Ishikawa (cell line): ENCODE results near the gene NOL4L.

Experiments
- CEBPB ChIP-seq: IDR thresholded peaks from 2 replicates; pipeline ENCODE4 v1.6.1; 2012
- CREB1 ChIP-seq: IDR thresholded peaks from 2 replicates; pipeline ENCODE4 v1.6.1; 2012; ENCODE audit warnings: low read depth
- EGR1 ChIP-seq: IDR thresholded peaks from 2 replicates; pipeline ENCODE4 v1.6.1; 2012
- EP300 ChIP-seq: IDR thresholded peaks from 2 replicates; pipeline ENCODE4 v1.6.1; 2012; ENCODE audit warnings: borderline replicate concordance
- RAD21 ChIP-seq: IDR thresholded peaks from 2 replicates; pipeline ENCODE4 v1.6.1; 2012; ENCODE audit warnings: low read depth
- REST ChIP-seq: IDR thresholded peaks from 2 replicates; pipeline ENCODE4 v1.6.1; 2012; ENCODE audit warnings: low read depth, mild to moderate bottlenecking
- TAF1 ChIP-seq: IDR thresholded peaks from 2 replicates; pipeline ENCODE4 v1.6.1; 2012; ENCODE audit warnings: low read depth, mild to moderate bottlenecking
- YY1 ChIP-seq: IDR thresholded peaks from 2 replicates; pipeline ENCODE4 v1.6.1; 2012; ENCODE audit warnings: low read depth
- ZBTB7A ChIP-seq: IDR thresholded peaks from 2 replicates; pipeline ENCODE4 v1.6.1; 2012; ENCODE audit warnings: low read depth
- TF ChIP-seq, protein P1 (sequence below): IDR thresholded peaks from 2 replicates; pipeline ENCODE4 v1.6.1; 2012
- TF ChIP-seq, protein P2 (sequence below): IDR thresholded peaks from 2 replicates; pipeline ENCODE4 v1.6.1; 2012

GRCh38 chr20:32569380-32570305 is 15.5 kb downstream of the NOL4L start:
- no peak for TF ChIP-seq EGR1
- TF ChIP-seq TAF1, result no peak
- TF ChIP-seq CEBPB, result no peak
- no peak for TF ChIP-seq YY1
- no peak for TF ChIP-seq ZBTB7A
- TF ChIP-seq REST, result no peak
- TF ChIP-seq CREB1, result no peak
- TF ChIP-seq, protein P1, sequence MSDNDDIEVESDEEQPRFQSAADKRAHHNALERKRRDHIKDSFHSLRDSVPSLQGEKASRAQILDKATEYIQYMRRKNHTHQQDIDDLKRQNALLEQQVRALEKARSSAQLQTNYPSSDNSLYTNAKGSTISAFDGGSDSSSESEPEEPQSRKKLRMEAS, result no peak
- no peak for TF ChIP-seq EP300
- TF ChIP-seq, protein P2, sequence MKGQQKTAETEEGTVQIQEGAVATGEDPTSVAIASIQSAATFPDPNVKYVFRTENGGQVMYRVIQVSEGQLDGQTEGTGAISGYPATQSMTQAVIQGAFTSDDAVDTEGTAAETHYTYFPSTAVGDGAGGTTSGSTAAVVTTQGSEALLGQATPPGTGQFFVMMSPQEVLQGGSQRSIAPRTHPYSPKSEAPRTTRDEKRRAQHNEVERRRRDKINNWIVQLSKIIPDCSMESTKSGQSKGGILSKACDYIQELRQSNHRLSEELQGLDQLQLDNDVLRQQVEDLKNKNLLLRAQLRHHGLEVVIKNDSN, result no peak
- no peak for TF ChIP-seq RAD21
